ENCODE results near the gene CELF4. TPM values are rescaled to one million over a fixed set of nuclear protein-coding genes. Genes with fewer than 3 reads are reported as not detected.

The CELF4 gene
- total RNA-seq, 1 donor from 2014 or later = 0.44 TPM

GRCh38 chr18:37564711-37565100 lies 892 bp downstream of the CELF4 start:
- peak overlapping the region; percentile 84 for H3K4me3 Mint-ChIP-seq (ENCODE audit: unreplicated experiment)
- peaks cover 11% of the 10 kb centered on the region for H3K27me3 Mint-ChIP-seq (ENCODE audit: unreplicated experiment)
- no peak for TF ChIP-seq CTCF (IDR thresholded peaks at IDR 0.05; ENCODE audit: unreplicated experiment)
- H3K9me3 Mint-ChIP-seq (ENCODE audit: unreplicated experiment) = no peaks in the 10 kb centered on the region
- peak; percentile 88 for DNase-seq (ENCODE audit: low spot score)
- no peaks in the 10 kb centered on the region for H3K36me3 Mint-ChIP-seq (ENCODE audit: low read depth, unreplicated experiment)
- H3K27ac Mint-ChIP-seq (ENCODE audit: unreplicated experiment) = peak overlapping the region; percentile 42
- H3K4me1 Mint-ChIP-seq (ENCODE audit: unreplicated experiment) = peaks cover 7% of the 10 kb centered on the region

DNA sequence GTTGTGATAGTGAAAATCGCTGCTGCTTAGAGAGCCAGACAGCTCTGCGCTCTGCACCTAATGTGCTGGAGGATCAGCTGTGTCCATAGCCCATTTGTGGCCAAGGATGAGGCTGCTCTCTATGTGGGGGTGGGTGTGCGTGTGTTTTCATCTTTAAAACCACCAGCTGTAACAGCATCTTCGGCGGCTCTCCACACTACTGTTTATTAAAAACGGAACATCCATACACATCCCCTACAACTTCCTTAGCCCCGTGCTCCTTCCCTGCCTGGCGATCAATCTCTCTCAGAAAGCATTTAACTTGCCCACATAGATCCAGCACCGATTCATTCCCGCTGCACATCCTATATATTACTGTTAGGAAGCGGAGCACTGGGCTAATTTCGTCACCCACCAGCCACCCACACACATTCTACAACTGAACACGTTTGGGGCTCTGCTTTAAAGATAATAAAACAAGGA lies 1.6 kb downstream of the CELF4 start:
- DNase-seq (ENCODE audit: low spot score) = no peak
- Mint-ChIP-seq H3K27ac (ENCODE audit: unreplicated experiment) (no peak overlapping the region), H3K36me3 (ENCODE audit: low read depth, unreplicated experiment) (no peaks in the 10 kb centered on the region), H3K4me3 (ENCODE audit: unreplicated experiment) (no peak overlapping the region), H3K9me3 (ENCODE audit: unreplicated experiment) (no peaks in the 10 kb centered on the region), H3K27me3 (ENCODE audit: unreplicated experiment) (peaks cover 11% of the 10 kb centered on the region), H3K4me1 (ENCODE audit: unreplicated experiment) (peaks cover 7% of the 10 kb centered on the region)
- TF ChIP-seq CTCF (IDR thresholded peaks at IDR 0.05; ENCODE audit: unreplicated experiment) = no peak

- DNase-seq (ENCODE audit: low spot score) = no peak
- no peaks in the 10 kb centered on the region for H3K9me3 Mint-ChIP-seq (ENCODE audit: unreplicated experiment)
- no peak overlapping the region for H3K4me3 Mint-ChIP-seq (ENCODE audit: unreplicated experiment)
- no peak for TF ChIP-seq CTCF (IDR thresholded peaks at IDR 0.05; ENCODE audit: unreplicated experiment)
- H3K4me1 Mint-ChIP-seq (ENCODE audit: unreplicated experiment) = no peaks in the 10 kb centered on the region
- no peaks in the 10 kb centered on the region for H3K36me3 Mint-ChIP-seq (ENCODE audit: low read depth, unreplicated experiment)
- H3K27ac Mint-ChIP-seq (ENCODE audit: unreplicated experiment) = no peak overlapping the region
- peaks cover 6% of the 10 kb centered on the region for H3K27me3 Mint-ChIP-seq (ENCODE audit: unreplicated experiment)
Measured at GRCh38 chr18:37561986-37562385, 3.6 kb downstream of the CELF4 start.

DNA sequence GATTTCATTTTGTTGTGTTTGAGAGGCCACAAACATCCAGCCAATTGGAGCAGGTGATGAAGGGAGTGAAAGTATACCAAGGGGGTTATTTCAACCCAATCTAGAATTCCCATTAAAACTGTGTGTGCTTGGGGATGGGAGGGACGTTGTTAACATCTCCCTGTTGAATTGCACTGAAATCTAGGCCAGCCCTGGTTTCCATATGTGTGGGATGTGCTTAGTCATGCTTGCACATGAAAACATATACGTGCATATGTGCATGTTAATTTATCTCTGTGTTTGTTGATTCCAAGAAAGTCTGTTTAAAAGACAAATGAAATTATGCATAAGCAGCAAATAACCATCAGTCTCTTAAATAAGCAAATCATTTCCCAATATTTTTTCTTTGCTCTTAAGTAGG lies 5.6 kb downstream of the CELF4 start:
- Mint-ChIP-seq H3K27ac (ENCODE audit: unreplicated experiment) (no peak overlapping the region), H3K9me3 (ENCODE audit: unreplicated experiment) (no peaks in the 10 kb centered on the region), H3K4me1 (ENCODE audit: unreplicated experiment) (no peaks in the 10 kb centered on the region), H3K4me3 (ENCODE audit: unreplicated experiment) (no peak overlapping the region), H3K36me3 (ENCODE audit: low read depth, unreplicated experiment) (no peaks in the 10 kb centered on the region), H3K27me3 (ENCODE audit: unreplicated experiment) (peaks cover 2% of the 10 kb centered on the region)
- no peak for TF ChIP-seq CTCF (IDR thresholded peaks at IDR 0.05; ENCODE audit: unreplicated experiment)
- no peak for DNase-seq (ENCODE audit: low spot score)

GRCh38 chr18:37559194-37559593 lies 6.4 kb downstream of the CELF4 start:
- TF ChIP-seq CTCF (IDR thresholded peaks at IDR 0.05; ENCODE audit: unreplicated experiment) = no peak
- H3K4me3 Mint-ChIP-seq (ENCODE audit: unreplicated experiment) = no peak overlapping the region
- no peaks in the 10 kb centered on the region for H3K36me3 Mint-ChIP-seq (ENCODE audit: low read depth, unreplicated experiment)
- H3K27ac Mint-ChIP-seq (ENCODE audit: unreplicated experiment) = no peak overlapping the region
- H3K4me1 Mint-ChIP-seq (ENCODE audit: unreplicated experiment) = peaks cover 6% of the 10 kb centered on the region
- DNase-seq (ENCODE audit: low spot score) = no peak
- H3K9me3 Mint-ChIP-seq (ENCODE audit: unreplicated experiment) = no peaks in the 10 kb centered on the region
- H3K27me3 Mint-ChIP-seq (ENCODE audit: unreplicated experiment) = no peaks in the 10 kb centered on the region

Measured in endothelial cell (in vitro differentiated cells).